ENCODE results near the gene TNFAIP6.
"Not testable (repeated sequence)": the region's sequence is repeated elsewhere in the genome, so short reads cannot be mapped to it uniquely, and the experiment has no call there.

Gene TNFAIP6, protein sequence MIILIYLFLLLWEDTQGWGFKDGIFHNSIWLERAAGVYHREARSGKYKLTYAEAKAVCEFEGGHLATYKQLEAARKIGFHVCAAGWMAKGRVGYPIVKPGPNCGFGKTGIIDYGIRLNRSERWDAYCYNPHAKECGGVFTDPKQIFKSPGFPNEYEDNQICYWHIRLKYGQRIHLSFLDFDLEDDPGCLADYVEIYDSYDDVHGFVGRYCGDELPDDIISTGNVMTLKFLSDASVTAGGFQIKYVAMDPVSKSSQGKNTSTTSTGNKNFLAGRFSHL

DNA sequence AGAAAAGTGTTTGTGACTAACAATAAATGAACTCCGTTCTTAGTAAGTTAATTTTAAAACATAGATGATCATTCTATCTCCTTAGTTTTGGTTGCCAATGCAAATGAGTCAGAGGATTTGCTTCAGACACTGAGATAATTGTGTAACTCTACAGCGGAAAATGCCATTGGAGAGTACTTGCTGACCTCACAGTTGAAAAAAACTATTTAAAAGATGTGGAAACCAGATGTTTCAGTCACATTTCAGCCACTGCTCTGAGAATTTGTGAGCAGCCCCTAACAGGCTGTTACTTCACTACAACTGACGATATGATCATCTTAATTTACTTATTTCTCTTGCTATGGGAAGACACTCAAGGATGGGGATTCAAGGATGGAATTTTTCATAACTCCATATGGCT lies at the start of gene TNFAIP6:
Gene TNFAIP6 (plus strand): TSS at position 234 of the 400 bp plus-strand sequence. CDS start 75 bp downstream, at position 309.
- DNase-seq: peak; percentile 96

DNA sequence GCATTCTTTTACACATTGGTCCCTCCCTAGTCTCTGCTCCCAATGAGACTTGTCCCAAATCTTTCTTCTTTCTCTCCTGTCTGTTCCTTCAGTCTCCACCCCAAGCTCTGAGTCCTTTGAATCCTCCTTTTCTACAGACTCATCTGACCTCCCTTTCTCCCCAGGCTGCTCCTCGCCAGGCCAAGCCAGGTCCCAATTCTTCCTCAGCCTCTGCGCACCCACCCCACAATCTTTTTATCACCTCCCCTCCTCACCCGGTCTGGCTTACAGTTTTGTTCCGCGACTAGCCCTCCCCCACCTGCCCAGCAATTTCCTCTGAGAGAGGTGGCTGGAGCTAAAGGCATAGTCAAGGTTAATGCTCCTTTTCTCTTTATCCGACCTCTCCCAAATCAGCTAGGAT lies 47.1 kb upstream of the TNFAIP6 start:
- DNase-seq: not testable (repeated sequence)

DNA sequence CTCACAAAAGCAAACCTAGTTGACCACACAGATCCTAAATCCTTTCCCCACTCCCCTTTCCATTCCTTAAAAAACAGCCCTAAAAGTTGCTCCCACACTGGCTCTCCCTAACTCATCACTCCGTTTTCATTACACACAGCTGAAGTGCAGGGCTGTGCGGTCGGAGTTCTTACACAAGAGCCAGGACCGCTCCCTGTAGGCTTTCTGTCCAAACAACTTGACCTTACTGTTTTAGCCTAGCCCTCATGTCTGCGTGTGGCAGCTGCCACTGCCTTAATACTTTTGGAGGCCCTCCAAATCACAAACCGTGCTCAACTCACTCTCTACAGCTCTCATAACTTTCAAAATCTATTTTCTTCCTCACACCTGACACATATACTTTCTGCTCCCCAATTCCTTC lies 45.0 kb upstream of the TNFAIP6 start:
- DNase-seq: not testable (repeated sequence)

DNA sequence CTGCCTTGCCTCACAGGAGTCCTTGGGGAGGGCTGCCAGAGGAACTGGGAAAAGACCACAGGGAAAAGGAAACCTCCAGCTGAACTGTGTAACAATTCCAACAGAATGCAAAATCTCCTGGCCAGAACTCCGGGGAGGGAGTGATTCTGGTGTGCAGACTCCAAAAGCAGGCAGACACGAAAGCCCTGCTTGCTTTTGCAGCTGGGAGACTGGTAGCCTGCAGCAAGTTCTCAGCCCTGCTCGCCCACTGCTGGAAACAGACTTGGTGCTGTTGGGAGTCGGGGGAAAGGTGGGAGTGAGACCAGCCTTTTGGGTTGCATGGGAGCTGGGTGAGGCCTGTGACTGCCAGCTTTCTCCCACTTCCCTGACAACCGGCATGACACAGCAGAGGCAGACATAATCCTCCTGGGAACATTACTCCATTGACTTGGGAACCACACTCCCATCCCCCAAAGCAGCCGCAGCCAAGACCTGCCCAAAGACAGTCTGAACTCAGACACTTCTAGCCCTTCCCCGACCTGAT lies 42.0 kb upstream of the TNFAIP6 start:
- DNase-seq: no peak

DNA sequence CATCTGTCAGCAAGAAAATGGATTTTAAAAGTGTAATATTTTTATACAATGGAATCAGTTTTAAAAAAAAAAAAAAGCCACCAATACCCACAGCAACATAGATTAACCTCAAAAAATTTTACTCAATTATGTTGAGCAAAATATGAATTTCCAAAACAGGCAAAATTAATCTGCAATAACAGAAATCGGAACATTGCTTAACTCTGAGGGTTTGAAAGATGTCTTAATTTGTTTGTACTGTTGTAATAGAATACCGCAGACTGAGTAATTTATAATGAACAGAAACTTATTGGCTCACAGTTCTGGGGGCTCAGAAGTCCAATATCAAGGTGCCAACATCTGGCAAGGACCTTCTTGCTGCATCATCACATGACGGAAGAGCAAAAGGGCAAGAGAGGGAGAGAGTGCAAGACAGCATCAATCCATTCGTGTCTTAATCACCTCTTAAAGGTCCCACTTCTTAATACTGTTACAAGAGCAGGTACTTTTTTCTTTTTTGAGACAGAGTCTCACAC lies 31.8 kb upstream of the TNFAIP6 start:
- peak; percentile 47 for DNase-seq

DNA sequence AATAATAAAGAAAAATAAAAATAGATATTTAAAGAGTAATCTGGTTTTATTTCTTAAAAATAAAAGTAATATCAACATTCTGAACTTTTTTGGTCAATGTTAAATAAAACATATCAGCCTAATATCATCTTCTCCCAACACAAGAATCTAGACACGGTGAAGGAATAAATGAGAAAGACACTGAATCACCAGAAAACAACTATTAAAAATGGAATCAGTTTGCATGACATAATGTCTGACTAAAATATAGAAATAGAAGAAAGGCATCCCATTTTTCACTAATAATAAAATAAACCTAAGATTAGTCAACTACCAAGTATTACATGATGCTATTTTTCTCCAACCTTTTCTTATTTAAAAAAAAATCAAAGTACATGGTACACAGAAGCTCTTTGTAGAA lies 30.8 kb upstream of the TNFAIP6 start:
- no peak for DNase-seq

DNA sequence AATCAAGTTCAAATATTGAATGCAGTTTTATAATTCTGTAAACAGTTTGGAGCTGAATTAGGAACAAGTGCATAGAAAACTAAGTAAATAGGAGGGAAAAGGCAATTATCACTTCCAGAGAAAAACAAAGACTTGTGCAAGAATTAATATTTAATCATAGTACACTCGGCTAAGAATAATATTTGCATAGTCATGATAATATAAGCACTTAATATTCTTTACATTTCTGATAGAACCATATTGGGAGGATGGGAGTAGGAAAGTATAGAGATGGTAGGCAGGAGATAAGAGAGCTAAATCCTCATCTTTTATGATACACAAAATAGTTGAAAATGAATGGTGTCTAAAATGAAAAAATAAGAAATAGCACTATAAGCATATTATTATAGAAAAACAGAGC lies 27.4 kb upstream of the TNFAIP6 start:
- DNase-seq: no peak

DNA sequence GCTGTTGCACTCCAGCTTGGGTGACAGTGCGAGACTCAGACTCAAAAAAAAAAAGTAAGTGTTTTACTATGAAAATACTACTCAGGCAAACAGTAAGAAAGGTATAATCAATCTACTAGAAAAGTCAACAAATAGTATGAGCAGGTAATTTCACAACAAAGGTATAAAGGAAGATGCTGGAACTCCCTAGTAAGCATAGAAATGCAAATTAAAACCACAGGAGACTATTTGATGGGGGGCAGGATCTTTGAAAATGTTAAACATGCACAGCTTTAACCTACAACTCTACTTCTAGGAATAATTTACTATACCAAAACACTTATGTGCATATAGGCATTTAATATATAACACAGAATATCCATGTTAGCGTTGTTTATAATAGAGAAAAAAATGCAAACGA lies 24.3 kb upstream of the TNFAIP6 start:
- DNase-seq: no peak

DNA sequence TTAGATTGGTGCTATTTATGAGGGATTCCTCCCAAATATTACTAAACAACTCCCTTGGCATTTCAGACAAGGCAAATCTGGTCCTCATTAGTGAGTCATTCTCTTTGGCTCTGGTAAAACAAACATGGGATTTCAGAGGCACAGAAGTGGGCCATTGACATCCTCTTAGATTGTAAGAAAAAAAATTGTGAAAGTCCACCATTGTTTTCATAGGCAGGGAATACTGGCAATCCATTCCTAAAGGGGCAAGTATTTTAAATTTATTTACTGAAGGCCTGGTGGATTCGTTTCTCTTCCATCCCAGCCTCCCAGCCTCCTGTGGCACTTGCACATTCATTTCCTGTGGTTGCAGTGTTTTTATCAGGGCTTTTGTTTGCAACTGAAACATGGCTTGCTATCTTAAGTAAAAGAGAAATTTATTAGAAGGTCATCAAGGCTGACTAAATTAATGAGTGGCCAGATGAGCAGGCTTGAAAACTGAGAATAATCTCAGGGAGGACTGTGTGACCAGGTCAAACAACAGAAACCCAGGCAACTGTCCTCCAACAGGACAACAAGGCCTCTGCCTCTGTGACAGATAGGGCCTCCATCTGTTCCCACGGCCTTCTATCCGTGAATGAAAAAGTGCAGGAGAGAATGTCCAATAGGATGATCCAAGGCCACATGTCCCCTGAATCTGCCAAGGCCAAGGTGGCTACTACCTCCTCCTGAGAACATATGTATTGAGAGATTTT lies 23.1 kb upstream of the TNFAIP6 start:
- DNase-seq: peak; percentile 12

DNA sequence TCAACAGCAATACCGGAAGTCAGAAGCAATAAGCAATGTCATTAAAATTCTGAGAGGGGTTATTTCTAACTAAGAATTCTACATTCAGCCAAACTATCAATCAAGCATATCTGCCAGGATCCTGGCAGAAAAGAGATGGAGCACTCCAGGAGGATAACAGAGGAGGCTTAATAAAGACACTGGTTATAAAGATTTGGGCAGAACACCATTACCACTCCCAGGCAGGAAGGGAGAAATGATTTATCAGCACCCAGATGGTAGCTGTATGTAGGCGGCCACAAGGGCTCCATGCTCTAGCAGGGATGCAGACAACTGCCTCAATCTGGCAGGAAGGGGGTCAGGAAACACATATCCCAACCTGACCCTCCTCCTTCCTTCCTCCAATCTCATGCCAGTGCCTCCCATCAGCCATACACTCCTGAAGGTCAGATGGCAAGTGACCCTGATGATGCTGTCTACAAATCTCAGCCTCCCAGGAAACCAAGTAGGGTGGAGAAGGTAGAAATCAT lies 20.5 kb upstream of the TNFAIP6 start:
- DNase-seq: no peak

DNA sequence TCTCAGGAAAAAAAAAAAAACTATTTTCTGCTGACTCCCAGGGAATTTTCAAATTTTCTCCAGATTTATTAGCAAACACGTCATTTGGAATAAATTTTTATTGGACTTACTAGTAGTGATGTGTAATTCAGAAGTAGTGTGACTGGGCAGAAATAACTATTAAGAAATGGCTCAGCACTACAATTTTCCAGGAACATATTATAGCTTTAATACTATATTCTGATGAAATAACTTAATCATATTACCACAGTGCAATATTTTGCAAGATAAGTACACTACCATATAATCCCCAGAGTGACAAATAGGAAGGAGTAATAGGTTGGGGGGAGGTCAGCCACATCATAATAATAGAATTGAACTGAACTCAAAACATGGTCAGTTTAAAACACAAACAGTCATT lies 19.7 kb upstream of the TNFAIP6 start:
- peak; percentile 74 for DNase-seq

DNA sequence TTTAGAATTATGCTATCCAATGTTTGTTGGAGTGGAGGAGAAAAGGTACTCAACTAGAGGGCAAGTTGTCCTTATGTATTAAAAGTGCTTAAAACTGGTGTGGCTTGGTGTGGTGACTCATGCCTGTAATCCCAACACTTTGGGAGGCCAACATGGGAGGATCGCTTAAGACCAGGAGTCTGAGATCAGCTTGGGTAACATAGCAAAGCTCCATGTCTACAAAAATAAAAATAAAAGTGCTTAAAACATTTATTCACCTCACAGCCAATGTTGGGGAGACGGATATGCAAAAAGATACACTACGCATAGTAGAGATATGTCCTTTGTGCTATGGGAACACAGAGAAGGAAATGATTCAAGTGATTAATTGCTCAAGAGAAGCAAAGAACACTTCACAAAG lies 19.3 kb upstream of the TNFAIP6 start:
- DNase-seq: no peak

DNA sequence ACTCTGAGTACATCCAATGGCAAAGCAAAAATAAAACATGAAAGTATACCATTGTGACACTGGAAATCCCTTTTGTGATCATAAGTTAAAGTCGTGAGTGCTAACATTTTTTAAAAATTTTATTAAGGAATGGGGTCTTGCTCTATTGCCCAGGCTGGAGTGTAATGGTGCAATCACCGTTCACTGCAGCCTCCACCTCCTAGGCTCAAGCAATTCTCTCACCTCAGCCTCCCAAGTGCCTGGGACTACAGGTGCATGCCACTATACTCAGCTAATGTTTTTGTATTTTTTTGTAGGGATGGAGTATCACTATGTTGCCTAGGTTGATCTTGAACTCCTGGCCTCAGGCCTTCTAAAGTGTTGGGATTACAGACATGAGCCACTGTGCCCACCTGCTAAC lies 14.3 kb upstream of the TNFAIP6 start:
- no peak for DNase-seq

DNA sequence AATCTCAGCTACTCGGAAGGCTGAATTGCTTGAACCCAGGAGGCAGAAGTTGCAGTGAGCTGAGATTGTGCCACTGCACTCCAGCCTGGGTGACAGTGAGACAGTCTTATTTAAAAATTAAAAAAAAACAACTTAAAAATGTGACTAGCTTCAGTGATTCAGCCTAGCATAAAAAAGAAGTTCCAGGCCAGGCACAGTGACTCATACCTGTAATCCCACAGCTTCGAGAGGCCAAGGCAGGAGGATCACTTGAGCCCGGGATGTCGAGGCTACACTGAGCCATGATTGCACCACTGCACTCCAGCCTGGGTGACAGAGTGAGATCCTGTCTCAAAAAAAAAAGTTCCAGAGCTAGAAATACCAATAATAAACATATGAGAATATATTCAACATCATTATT lies 13.2 kb upstream of the TNFAIP6 start:
- DNase-seq: not testable (repeated sequence)

DNA sequence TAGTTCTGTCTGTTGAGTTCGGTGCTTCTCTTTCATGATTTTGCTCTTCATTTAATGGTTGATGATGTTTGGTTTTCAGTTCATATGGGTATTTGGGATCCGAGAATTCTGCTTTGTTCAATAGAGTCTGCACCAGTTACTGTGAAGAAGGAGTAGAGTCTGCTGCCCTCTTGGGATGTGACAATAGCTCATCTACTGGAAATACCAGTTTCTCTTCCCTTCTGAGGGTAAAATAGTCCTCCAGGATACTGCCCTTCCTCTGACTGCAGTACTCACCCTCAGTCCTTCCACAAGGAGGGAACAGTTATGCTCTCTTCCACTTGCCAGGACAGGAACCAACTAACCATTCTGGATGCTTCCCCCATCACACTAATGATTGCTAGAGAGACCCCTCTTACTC lies 12.5 kb upstream of the TNFAIP6 start:
- DNase-seq: no peak

DNA sequence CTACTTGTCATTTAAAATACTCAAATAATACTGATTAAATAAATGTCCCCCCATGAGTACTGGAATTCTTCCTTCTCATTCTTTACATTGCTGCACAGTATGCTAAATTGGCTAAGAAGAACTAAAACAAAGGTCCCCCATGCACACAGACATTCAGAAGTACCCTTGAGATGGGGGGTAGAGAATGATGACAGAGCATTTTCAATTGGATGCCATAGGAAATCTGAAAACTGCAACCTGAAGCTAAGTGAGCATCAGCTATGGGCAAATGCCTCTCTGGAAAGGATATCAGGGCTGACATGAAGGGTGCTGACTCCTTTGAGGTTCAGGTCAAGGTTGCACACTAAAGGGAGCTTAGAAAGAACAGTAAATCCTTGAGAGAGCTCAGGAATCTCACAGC lies 10.1 kb upstream of the TNFAIP6 start:
- no peak for DNase-seq

DNA sequence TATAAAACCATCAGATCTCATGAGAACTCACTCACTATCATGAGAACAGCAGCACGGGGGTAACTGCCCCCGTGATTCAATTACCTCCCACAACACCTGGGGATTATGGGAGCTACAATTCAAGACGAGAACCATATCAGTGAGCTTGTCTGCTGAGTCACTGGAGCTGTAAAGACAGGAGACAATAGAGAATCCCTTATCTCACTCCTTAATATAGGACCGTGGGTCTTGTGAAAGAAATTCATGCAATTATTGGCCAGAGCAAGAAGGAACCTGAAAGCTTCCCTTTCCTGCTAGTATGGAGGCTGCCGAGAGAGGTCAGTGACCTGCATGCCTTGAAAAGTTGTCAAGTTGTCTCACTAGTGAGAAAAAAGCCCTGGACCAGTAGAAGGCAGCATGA lies 9.5 kb upstream of the TNFAIP6 start:
- no peak for DNase-seq

DNA sequence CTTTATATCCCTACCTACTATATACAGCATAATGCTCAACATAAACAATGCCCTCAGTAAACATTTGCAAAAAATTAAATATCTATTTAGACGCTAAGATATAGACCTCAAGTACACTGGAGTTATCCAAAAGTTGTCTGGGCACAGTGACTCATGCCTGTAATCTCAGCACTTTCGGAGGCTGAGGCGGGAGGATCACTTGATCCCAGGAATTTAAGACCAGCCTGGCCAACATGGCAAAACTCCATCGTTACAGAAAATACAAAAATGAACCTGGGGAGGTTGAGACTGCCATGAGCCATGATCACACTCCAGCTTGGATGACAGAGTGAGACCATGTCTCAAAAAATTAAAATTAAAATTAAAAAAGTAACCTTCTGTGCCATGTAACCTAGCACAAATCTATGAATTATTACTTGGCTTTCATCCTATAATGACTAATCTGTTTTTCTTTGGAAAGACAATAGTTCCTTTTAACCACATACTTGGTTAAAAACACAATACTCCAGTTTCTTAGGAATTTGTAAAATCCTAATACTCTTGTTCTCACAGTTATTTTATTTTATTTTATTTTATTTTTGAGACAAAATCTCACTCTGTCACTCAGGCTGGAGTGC lies 6.7 kb upstream of the TNFAIP6 start:
- DNase-seq: no peak

DNA sequence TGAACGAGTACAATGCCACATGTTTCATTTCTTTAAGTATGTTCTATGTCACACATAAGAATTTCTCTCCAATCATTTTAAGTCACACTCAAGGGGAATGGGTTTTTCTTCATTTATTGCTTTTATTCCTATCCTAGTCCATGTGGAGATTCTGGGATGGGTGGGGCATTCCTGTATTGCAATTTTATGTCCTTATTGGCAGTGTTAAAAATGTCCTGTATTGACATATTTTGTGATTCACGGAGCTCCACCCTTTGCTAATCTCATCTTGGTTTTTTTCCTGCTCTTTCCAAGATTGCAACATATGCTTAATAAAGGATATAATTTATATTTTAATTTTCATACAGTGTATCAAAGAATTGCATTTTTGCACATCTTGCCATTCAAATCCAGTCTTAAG lies 3.4 kb upstream of the TNFAIP6 start:
- peak; percentile 42 for DNase-seq

DNA sequence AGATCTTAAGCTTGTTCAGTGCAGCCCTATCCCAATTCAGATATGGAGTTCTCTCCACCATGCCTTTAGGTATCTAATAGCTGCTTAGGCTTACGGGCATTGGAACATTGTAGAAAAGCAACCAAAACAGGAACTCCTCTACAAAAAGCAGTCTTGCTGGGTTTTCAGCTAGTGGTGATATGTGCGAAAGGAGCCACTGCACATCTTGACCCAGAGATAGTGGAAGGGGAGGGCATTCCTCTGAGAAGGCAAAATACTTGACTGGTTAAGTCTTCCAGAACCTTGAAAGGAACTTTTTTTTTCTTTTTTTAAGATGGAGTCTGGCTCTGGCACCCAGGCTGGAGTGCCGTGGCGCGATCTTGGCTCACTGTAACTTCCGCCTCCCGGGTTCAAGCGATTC lies 2.6 kb upstream of the TNFAIP6 start:
- no peak for DNase-seq

DNA sequence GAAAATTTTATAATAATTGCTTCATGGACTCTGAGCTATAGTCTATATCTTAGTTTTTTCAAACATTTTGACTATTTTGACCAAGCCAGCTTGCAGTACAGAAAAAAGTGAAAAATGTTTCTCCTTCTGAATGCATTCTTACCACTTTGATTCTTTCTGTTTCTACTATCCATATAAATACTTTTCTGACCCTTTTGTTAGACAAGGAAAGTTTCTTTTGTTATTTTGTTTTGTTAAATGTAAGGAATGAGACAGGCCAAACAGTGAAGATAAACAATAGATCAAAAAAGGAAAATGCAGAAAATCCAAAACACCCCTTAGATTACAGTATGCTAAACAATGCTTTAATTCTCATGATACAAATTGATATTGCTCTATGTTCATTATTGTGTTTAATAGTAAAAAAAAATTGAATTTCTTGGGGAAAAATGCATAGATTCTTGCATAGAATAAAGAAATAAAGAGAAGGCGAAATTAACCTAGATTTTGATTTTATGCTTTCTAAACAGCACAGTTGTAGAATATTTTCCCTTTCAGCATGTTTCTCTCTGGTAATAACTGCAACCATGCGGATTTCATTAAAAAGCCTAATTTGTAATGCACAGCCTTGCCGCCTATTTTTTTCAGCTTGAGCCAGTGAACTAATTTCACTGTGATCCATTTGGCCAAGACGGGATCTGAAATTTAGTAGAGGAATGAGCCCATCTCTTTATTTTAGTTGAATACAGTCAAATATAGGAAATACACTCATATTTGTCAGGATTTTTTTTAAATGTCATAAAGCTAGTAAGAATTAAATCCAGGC lies 976 bp downstream of the TNFAIP6 start:
- no peak for DNase-seq

DNA sequence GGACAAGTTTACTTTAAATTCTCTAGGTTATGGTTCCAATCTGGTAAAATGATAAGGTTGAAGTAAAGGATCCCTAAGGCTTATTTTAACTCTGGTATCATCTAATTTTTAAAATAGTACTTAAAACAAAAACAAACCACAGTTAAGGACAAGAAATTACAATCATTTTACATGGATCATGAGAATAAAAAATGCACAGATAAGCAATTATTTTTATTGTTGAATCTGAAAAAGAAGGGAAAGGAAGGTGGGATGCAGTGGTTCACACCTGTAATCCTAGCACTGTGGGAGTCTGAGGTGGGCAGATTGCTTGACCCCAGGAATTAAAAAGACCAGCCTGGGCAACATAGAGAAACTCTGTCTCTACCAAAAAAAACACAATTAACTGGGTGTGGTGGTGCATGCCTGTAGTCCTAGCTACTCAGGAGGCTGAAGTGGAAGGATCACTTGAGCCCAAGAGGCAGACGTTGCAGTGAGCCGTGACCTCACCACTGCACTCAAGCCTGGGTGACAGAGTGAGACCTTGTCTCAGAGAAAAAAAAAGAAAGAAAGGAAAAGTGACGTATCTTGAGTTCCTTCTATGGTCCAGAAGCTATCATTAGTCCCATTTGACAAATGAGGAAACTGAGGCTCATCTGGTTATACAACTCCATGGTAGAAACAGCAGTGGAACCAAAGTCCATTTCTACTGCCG lies 2.5 kb downstream of the TNFAIP6 start:
- peak; percentile 51 for DNase-seq
